Measurements from ENCODE around the gene NR1D2. TPM values are rescaled to one million over a fixed set of nuclear protein-coding genes. Genes with fewer than 3 reads are reported as not detected.

Gene NR1D2
- total RNA-seq, 1 experiment from 2014 or later = 66.0 TPM

Other genes with a start within 250 kb of the NR1D2 start
- gene UBE2E1, start 139.3 kb upstream of the NR1D2 start, total RNA-seq (2021) = 65.6 and 102 TPM in 2 replicates
- gene NKIRAS1, start 28.3 kb upstream of the NR1D2 start, total RNA-seq (2021) = 8.6 and 12.6 TPM in 2 replicates
- gene RPL15, start 28.2 kb upstream of the NR1D2 start, total RNA-seq (2021) = 1,784 and 1,876 TPM in 2 replicates